ENCODE measurements around the gene SMYD3. TPM values are rescaled to one million over a fixed set of nuclear protein-coding genes. Genes with fewer than 3 reads are reported as not detected.

The SMYD3 gene
- total and polyA plus RNA-seq, 10 of the 15 experiments (the other 5 are each of a cell fraction or from before 2014, with no cell fraction given): 18.3 to 54.0 (median 24.8) TPM

GRCh38 chr1:245831518-245831917, 675.6 kb downstream of the SMYD3 start:
- Histone ChIP-seq H3K9ac (ENCODE audit: control insufficient read depth, insufficient read depth, low read length) (no peak overlapping the region), H3K4me3 (no peak overlapping the region), H3K79me2 (ENCODE audit: control insufficient read depth, insufficient read depth, low read length) (no peaks in the 10 kb centered on the region), H3K27ac (ENCODE audit: control insufficient read depth, insufficient read depth) (no peak overlapping the region), H3K27me3 (replicated peaks in 1 of 2; ENCODE audit: control insufficient read depth in 2 of 2, insufficient read depth in 2 of 2, low read length in 1 of 2) (no peaks in the 10 kb centered on the region), H3K4me2 (ENCODE audit: control insufficient read depth, insufficient read depth) (no peak overlapping the region), H4K20me1 (ENCODE audit: control insufficient read depth, insufficient read depth) (no peaks in the 10 kb centered on the region), H3K9me3 (replicated peaks; ENCODE audit: control insufficient read depth, insufficient read depth, low read length) (no peaks in the 10 kb centered on the region; the same call in 2 of the 3 replicates), H2AFZ (ENCODE audit: control insufficient read depth, low read depth, low read length) (no peak overlapping the region), H3K36me3 (ENCODE audit: control insufficient read depth in 2 of 2, insufficient read depth in 2 of 2, low read length in 1 of 2) (no peaks in the 10 kb centered on the region; a peak in 2 of 4 replicates), H3K4me1 (ENCODE audit: control insufficient read depth, insufficient read depth, low read length) (no peaks in the 10 kb centered on the region)
- FAIRE-seq (no peak), ATAC-seq (no peak), DNase-seq (ENCODE audit: low read depth, low spot score) (no peak)
- TF ChIP-seq ESRRA (IDR thresholded peaks at IDR 0.05; ENCODE audit: low read length) (no peak), POU2F2 (IDR thresholded peaks at IDR 0.05; ENCODE audit: borderline replicate concordance, low read depth, low read length) (no peak), SMARCA5 (IDR thresholded peaks at IDR 0.05) (no peak), NRF1 (conservative IDR thresholded peaks at IDR 0.05; ENCODE audit: low read depth, low read length) (no peak), NFYA (IDR thresholded peaks at IDR 0.05; ENCODE audit: borderline replicate concordance, low read depth, low read length) (no peak), TBL1XR1 (IDR thresholded peaks at IDR 0.05; ENCODE audit: low read depth, low read length) (no peak), REST (IDR thresholded peaks at IDR 0.05; ENCODE audit: low read depth, low read length) (no peak), NR2F1 (conservative IDR thresholded peaks at IDR 0.05) (no peak), SUZ12 (IDR thresholded peaks at IDR 0.05; ENCODE audit: unreplicated experiment) (no peak), KDM1A (IDR thresholded peaks at IDR 0.05; ENCODE audit: borderline replicate concordance) (no peak), IKZF2 (IDR thresholded peaks at IDR 0.05) (no peak), STAT1 (conservative IDR thresholded peaks at IDR 0.05) (no peak), SP1 (IDR thresholded peaks at IDR 0.05; ENCODE audit: low read depth, low read length) (no peak), SPI1 (IDR thresholded peaks at IDR 0.05; ENCODE audit: borderline replicate concordance, insufficient read depth, low read depth, low read length) (no peak), RUNX3 (IDR thresholded peaks at IDR 0.05; ENCODE audit: low read length) (no peak), ZZZ3 (IDR thresholded peaks at IDR 0.05; ENCODE audit: control insufficient read depth, insufficient read length, low read depth) (no peak)
- ChIA-PET CTCF (interaction anchor here (1.3 kb wide), 1 partner anchor 33 kb away, joined by 3 read pairs; no protein-coding TSS in a partner anchor), RAD21 (ENCODE audit: unreplicated experiment) (no interaction called here), SMC1A (ENCODE audit: uncharacterized antibody, unreplicated experiment) (interaction anchor here (0.6 to 1.0 kb wide), 2 partner anchors 27 to 1696 kb away, joined by 4 read pairs; no protein-coding TSS in a partner anchor), POLR2A (no interaction called here)
- WGBS (ENCODE audit: insufficient coverage, insufficient replicate concordance, low lambda C conversion rate, missing lambda C conversion rate): 80% methylated on average over 9 of the region's 9 CpGs
- intact Hi-C loops (cut with micrococcal nuclease; ENCODE audit: unreplicated experiment) (no loop called here), in situ Hi-C loops (cut with MboI) (no loop called here)
- no TSS peak for BruUV-seq (replicated peaks)
